HepG2 (cell line): ENCODE data around the gene ST6GALNAC4. TPM values are rescaled to one million over a fixed set of nuclear protein-coding genes. Genes with fewer than 3 reads are reported as not detected.
A peak's percentile ranks its signal among the peaks of the same experiment; 100 is the strongest.

ENCODE experiments used
- AFF4 ChIP-seq: sonication (generic); formaldehyde crosslinking; IDR thresholded peaks from 2 replicates; pipeline ENCODE4 v1.4.0; 2020; ENCODE audit warnings: missing genetic modification reagents
- AGO2 ChIP-seq: fragments of 200-400 bp; formaldehyde crosslinking; optimal IDR thresholded peaks from 2 replicates; pipeline ENCODE3; 2017; ENCODE audit warnings: mild to moderate bottlenecking, low read depth, low read length, moderate library complexity
- ARNT ChIP-seq: fragments of 450-650 bp; IDR thresholded peaks from 2 replicates; pipeline ENCODE4 v1.6.1; 2017
- CBX1 ChIP-seq: IDR thresholded peaks from one replicate; pipeline ENCODE4 v1.6.1; 2016; ENCODE audit warnings: antibody characterized with exemption, low read depth
- FOXM1 ChIP-seq: sonication (generic); formaldehyde crosslinking; IDR thresholded peaks from 2 replicates; pipeline ENCODE4 v1.5.0; 2020; ENCODE audit warnings: missing genetic modification reagents
- GLI4 ChIP-seq: sonication (generic); formaldehyde crosslinking; IDR thresholded peaks from 2 replicates; pipeline ENCODE4 v1.5.1; 2020; ENCODE audit warnings: missing genetic modification reagents, mild to moderate bottlenecking, moderate library complexity, borderline replicate concordance
- JUND ChIP-seq: sonication (generic); formaldehyde crosslinking; IDR thresholded peaks from 2 replicates; pipeline ENCODE4 v1.8.0; 2022; ENCODE audit warnings: mild to moderate bottlenecking, missing genetic modification reagents
- MATR3 ChIP-seq: sonication (generic); formaldehyde crosslinking; IDR thresholded peaks from 2 replicates; pipeline ENCODE4 v1.4.0; 2020; ENCODE audit warnings: missing genetic modification reagents
- MED8 ChIP-seq: sonication (generic); formaldehyde crosslinking; IDR thresholded peaks from 2 replicates; pipeline ENCODE4 v1.8.1; 2023; ENCODE audit warnings: mild to moderate bottlenecking, missing genetic modification reagents; ENCODE audit not compliant: insufficient replicate concordance
- MEIS2 ChIP-seq: sonication (generic); formaldehyde crosslinking; IDR thresholded peaks from 2 replicates; pipeline ENCODE4 v1.9.0; 2021; ENCODE audit warnings: mild to moderate bottlenecking, missing genetic modification reagents
- MTERF4 ChIP-seq: sonication (generic); formaldehyde crosslinking; IDR thresholded peaks from 2 replicates; pipeline ENCODE4 v1.8.0; 2023; ENCODE audit warnings: mild to moderate bottlenecking, missing genetic modification reagents
- MYC ChIP-seq: sonication (generic); formaldehyde crosslinking; IDR thresholded peaks from 2 replicates; pipeline ENCODE4 v1.9.0; 2021; ENCODE audit warnings: missing genetic modification reagents, borderline replicate concordance
- NFE2 ChIP-seq: sonication (generic); formaldehyde crosslinking; IDR thresholded peaks from 2 replicates; pipeline ENCODE4 v1.4.0; 2020; ENCODE audit warnings: missing genetic modification reagents
- NFKB2 ChIP-seq: sonication (generic); formaldehyde crosslinking; IDR thresholded peaks from 2 replicates; pipeline ENCODE4 v1.4.0; 2020; ENCODE audit warnings: missing genetic modification reagents, borderline replicate concordance
- POLR2AphosphoS2 ChIP-seq: IDR thresholded peaks from 2 replicates; pipeline ENCODE4 v1.6.1; 2011; ENCODE audit warnings: low read depth, low read length, improper control_type of control experiment
- SAFB2 ChIP-seq: sonication (generic); formaldehyde crosslinking; IDR thresholded peaks from 2 replicates; pipeline ENCODE4 v1.5.1; 2020; ENCODE audit warnings: missing genetic modification reagents, low read depth, mild to moderate bottlenecking, borderline replicate concordance
- SMARCE1 ChIP-seq: fragments of 450-650 bp; IDR thresholded peaks from 2 replicates; pipeline ENCODE4 v1.6.1; 2017; ENCODE audit warnings: borderline replicate concordance
- SRF ChIP-seq: IDR thresholded peaks from 2 replicates; pipeline ENCODE4 v1.6.1; 2011; ENCODE audit warnings: mild to moderate bottlenecking, low read depth, low read length, moderate library complexity
- TBL1XR1 ChIP-seq: fragments of 150-350 bp; IDR thresholded peaks from 2 replicates; pipeline ENCODE4 v1.6.1; 2014; ENCODE audit warnings: borderline replicate concordance, low read length; ENCODE audit not compliant: partially characterized antibody
- ZBTB21 ChIP-seq: sonication (generic); formaldehyde crosslinking; IDR thresholded peaks from 2 replicates; pipeline ENCODE4 v1.4.0; 2020; ENCODE audit warnings: missing genetic modification reagents
- ZNF17 ChIP-seq: sonication (generic); formaldehyde crosslinking; IDR thresholded peaks from 2 replicates; pipeline ENCODE4 v1.5.0; 2020; ENCODE audit warnings: mild to moderate bottlenecking, missing genetic modification reagents
- ZNF280D ChIP-seq: sonication (generic); formaldehyde crosslinking; IDR thresholded peaks from 2 replicates; pipeline ENCODE4 v1.5.1; 2020; ENCODE audit warnings: mild to moderate bottlenecking, missing genetic modification reagents
- ZNF510 ChIP-seq: sonication (generic); formaldehyde crosslinking; IDR thresholded peaks from 2 replicates; pipeline ENCODE4 v1.4.0; 2020; ENCODE audit warnings: low read depth, mild to moderate bottlenecking, missing genetic modification reagents
- ZNF879 ChIP-seq: sonication (generic); formaldehyde crosslinking; IDR thresholded peaks from 2 replicates; pipeline ENCODE4 v1.8.1; 2023; ENCODE audit warnings: missing genetic modification reagents
- polyA plus RNA-seq, 8 experiments: library from polyadenylated mRNA; depleted of rRNA in 3 of 8; stranded (reverse) in 7 of 8; unstranded in 1 of 8; fragments of >200 nt; fragmentation: Illumina TruSeq in 4 of 8; extraction: Trizol in 4 of 8; gene quantifications; 2 replicates each; pipeline versions ENCODE4 v1.2.1 to v1.2.3, GENCODE V29; 2011 to 2016; ENCODE audit warnings: low read depth in 4 of 8, missing spikeins in 1 of 8, mixed read lengths in 1 of 8; ENCODE audit not compliant: insufficient read depth in 1 of 8
- total RNA-seq, 5 experiments: library from RNA; depleted of rRNA; stranded (reverse); fragments of >200 nt; fragmentation: Illumina TruSeq; extraction: Trizol; gene quantifications; 2 replicates each; pipeline ENCODE4 v1.2.3, GENCODE V29; 2016; ENCODE audit warnings: low read depth in 1 of 5

The ST6GALNAC4 gene
- total and polyA plus RNA-seq, 2 of the 13 experiments (the other 11 are each of a cell fraction or from before 2014, with no cell fraction given) = 18.8 to 27.7 TPM

GRCh38 chr9:127937388-127938297 is 20.8 kb upstream of the ST6GALNAC4 start, which contains the start of gene DPM2 (continued):
- TF ChIP-seq AFF4 (CRISPR knock-in tag) (no peak), TBL1XR1 (no peak), SAFB2 (CRISPR knock-in tag) (no peak), ZNF280D (no peak), JUND (CRISPR knock-in tag) (no peak), GLI4 (CRISPR knock-in tag) (no peak), NFKB2 (CRISPR knock-in tag) (peak; percentile 56; the same call in 1 of the 2 replicates), ZNF879 (CRISPR knock-in tag) (no peak), MYC (peak; percentile 62; the same call in 1 of the 2 replicates), NFE2 (CRISPR knock-in tag) (no peak), ZBTB21 (CRISPR knock-in tag) (no peak), MTERF4 (CRISPR knock-in tag) (peak; percentile 65; the same call in 1 of the 2 replicates), FOXM1 (no peak), MED8 (no peak), AGO2 (peak; percentile 93), SMARCE1 (no peak), ARNT (no peak), SRF (no peak), POLR2AphosphoS2 (no peak), CBX1 (peak; percentile 75), ZNF510 (CRISPR knock-in tag) (no peak), ZNF17 (CRISPR knock-in tag) (no peak), MATR3 (CRISPR knock-in tag) (no peak), MEIS2 (CRISPR knock-in tag) (no peak; the same call in 1 of the 2 replicates)
